GM21529 (cell line): ENCODE results near the gene GSDMA.
"Not testable (repeated sequence)": the region's sequence is repeated elsewhere in the genome, so short reads cannot be mapped to it uniquely, and the experiment has no call there.

Experiments
- ATAC-seq: cut with Tn5 transposase; IDR thresholded peaks from one replicate; pipeline ENCODE4 v1.9.1; 2021; ENCODE audit not compliant: unreplicated experiment

The GSDMA gene

GRCh38 chr17:39996162-39996561 is 33.4 kb downstream of the GSDMA start:
- ATAC-seq, result no peak

- no peak for ATAC-seq
Observed at GRCh38 chr17:39996800-39997199, 34.0 kb downstream of the GSDMA start.

- ATAC-seq, result no peak
Observed at GRCh38 chr17:39997543-39997942, 34.7 kb downstream of the GSDMA start.

GRCh38 chr17:39999067-39999466 is 36.3 kb downstream of the GSDMA start:
- ATAC-seq, result no peak

- ATAC-seq, result no peak
Observed at GRCh38 chr17:40000161-40000560, 37.4 kb downstream of the GSDMA start.

GRCh38 chr17:40001335-40001734 is 38.5 kb downstream of the GSDMA start:
- ATAC-seq, result not testable (repeated sequence)

GRCh38 chr17:40004072-40004471 is 41.3 kb downstream of the GSDMA start:
- ATAC-seq, result no peak

- no peak for ATAC-seq
Observed at GRCh38 chr17:40004712-40005111, 41.9 kb downstream of the GSDMA start.

GRCh38 chr17:40005520-40005919 is 42.7 kb downstream of the GSDMA start:
- no peak for ATAC-seq

GRCh38 chr17:40010946-40011500 is 48.2 kb downstream of the GSDMA start:
- not testable (repeated sequence) for ATAC-seq

- not testable (repeated sequence) for ATAC-seq
Observed at GRCh38 chr17:40012017-40012647, 49.3 kb downstream of the GSDMA start.

- no peak for ATAC-seq
Observed at GRCh38 chr17:40014375-40014980, 51.7 kb downstream of the GSDMA start.

- ATAC-seq, result no peak
Observed at GRCh38 chr17:40015005-40015997, 52.5 kb downstream of the GSDMA start, which contains the start of gene CSF3. Gene CSF3 (plus strand): TSS chr17:40015440. CDS start chr17:40015475, 35 bp downstream.

GRCh38 chr17:40015998-40016985 is 53.5 kb downstream of the GSDMA start:
- ATAC-seq, result no peak

- no peak for ATAC-seq
Observed at GRCh38 chr17:40017422-40018080, 54.7 kb downstream of the GSDMA start.

- no peak for ATAC-seq
Observed at GRCh38 chr17:40018211-40019121, 55.7 kb downstream of the GSDMA start.

GRCh38 chr17:40019140-40019991 is 56.6 kb downstream of the GSDMA start:
- ATAC-seq, result no peak

GRCh38 chr17:40020146-40020545 is 57.3 kb downstream of the GSDMA start:
- ATAC-seq, result no peak
